Fibroblast of the conjunctiva (primary cell): ENCODE data around the gene AAGAB.
"Not testable (repeated sequence)": the region's sequence is repeated elsewhere in the genome, so short reads cannot be mapped to it uniquely, and the experiment has no call there.

Source experiments
- DNase-seq: peaks from one replicate; pipeline ENCODE4 v3.0.0-alpha.2; 2010; ENCODE audit warnings: low read depth

Gene AAGAB

GRCh38 chr15:67171471-67171870 is 83.0 kb downstream of the AAGAB start:
- DNase-seq: no peak

GRCh38 chr15:67170143-67170925 is 84.1 kb downstream of the AAGAB start:
- no peak for DNase-seq

- DNase-seq: no peak
Observed at GRCh38 chr15:67168694-67169093, 85.8 kb downstream of the AAGAB start.

- no peak for DNase-seq
Observed at GRCh38 chr15:67167091-67167490, 87.4 kb downstream of the AAGAB start.

GRCh38 chr15:67166280-67167009 is 88.0 kb downstream of the AAGAB start:
- DNase-seq: no peak

GRCh38 chr15:67165254-67166253 is 88.9 kb downstream of the AAGAB start:
- no peak for DNase-seq

- DNase-seq: no peak
Observed at GRCh38 chr15:67164811-67165253, 89.6 kb downstream of the AAGAB start.

GRCh38 chr15:67164401-67164791 is 90.1 kb downstream of the AAGAB start:
- no peak for DNase-seq

GRCh38 chr15:67163180-67163579 is 91.3 kb downstream of the AAGAB start:
- no peak for DNase-seq

GRCh38 chr15:67161881-67162280 is 92.6 kb downstream of the AAGAB start:
- no peak for DNase-seq

- DNase-seq: no peak
Observed at GRCh38 chr15:67161412-67161811, 93.0 kb downstream of the AAGAB start.

- DNase-seq: no peak
Observed at GRCh38 chr15:67158367-67158766, 96.1 kb downstream of the AAGAB start.

GRCh38 chr15:67157521-67158252 is 96.8 kb downstream of the AAGAB start:
- no peak for DNase-seq

GRCh38 chr15:67156834-67157233 is 97.6 kb downstream of the AAGAB start:
- DNase-seq: no peak

GRCh38 chr15:67156426-67156825 is 98.0 kb downstream of the AAGAB start:
- DNase-seq: no peak

- no peak for DNase-seq
Observed at GRCh38 chr15:67154249-67154648, 100.2 kb downstream of the AAGAB start.

- not testable (repeated sequence) for DNase-seq
Observed at GRCh38 chr15:67153044-67153443, 101.4 kb downstream of the AAGAB start.

- no peak for DNase-seq
Observed at GRCh38 chr15:67152429-67152828, 102.0 kb downstream of the AAGAB start.
